IMR-90 (cell line): ENCODE data around the gene CBX8. TPM values are rescaled to one million over a fixed set of nuclear protein-coding genes. Genes with fewer than 3 reads are reported as not detected.

ENCODE experiments used
- MAZ ChIP-seq: IDR thresholded peaks from 2 replicates; pipeline ENCODE4 v1.6.1; 2012; ENCODE audit warnings: low read depth, mild to moderate bottlenecking, low read length, improper control_type of control experiment, moderate library complexity, borderline replicate concordance
- RCOR1 ChIP-seq: IDR thresholded peaks from 2 replicates; pipeline ENCODE4 v1.6.1; 2012; ENCODE audit warnings: mild to moderate bottlenecking, low read length, improper control_type of control experiment; ENCODE audit not compliant: insufficient replicate concordance
- polyA plus RNA-seq, 3 experiments: library from polyadenylated mRNA; depleted of rRNA; stranded (reverse); fragments of >200 nt; gene quantifications; 2 replicates each; pipeline ENCODE4 v1.2.3, GENCODE V29; 2012; ENCODE audit warnings: low replicate concordance in 1 of 3
- total RNA-seq: library from RNA; depleted of rRNA; stranded (reverse); fragments of >200 nt; gene quantifications from 2 replicates; pipeline ENCODE4 v1.2.3, GENCODE V29; 2012
- TF ChIP-seq, protein P1 (sequence below): fragments of 150-350 bp; IDR thresholded peaks from 2 replicates; pipeline ENCODE4 v1.6.1; 2017; ENCODE audit warnings: mild to moderate bottlenecking, antibody characterized with exemption, low read length, low read depth

The CBX8 gene
- total and polyA plus RNA-seq, 2 of the 4 experiments (the other 2 are of a cell fraction): 3.2 to 5.4 TPM

DNA sequence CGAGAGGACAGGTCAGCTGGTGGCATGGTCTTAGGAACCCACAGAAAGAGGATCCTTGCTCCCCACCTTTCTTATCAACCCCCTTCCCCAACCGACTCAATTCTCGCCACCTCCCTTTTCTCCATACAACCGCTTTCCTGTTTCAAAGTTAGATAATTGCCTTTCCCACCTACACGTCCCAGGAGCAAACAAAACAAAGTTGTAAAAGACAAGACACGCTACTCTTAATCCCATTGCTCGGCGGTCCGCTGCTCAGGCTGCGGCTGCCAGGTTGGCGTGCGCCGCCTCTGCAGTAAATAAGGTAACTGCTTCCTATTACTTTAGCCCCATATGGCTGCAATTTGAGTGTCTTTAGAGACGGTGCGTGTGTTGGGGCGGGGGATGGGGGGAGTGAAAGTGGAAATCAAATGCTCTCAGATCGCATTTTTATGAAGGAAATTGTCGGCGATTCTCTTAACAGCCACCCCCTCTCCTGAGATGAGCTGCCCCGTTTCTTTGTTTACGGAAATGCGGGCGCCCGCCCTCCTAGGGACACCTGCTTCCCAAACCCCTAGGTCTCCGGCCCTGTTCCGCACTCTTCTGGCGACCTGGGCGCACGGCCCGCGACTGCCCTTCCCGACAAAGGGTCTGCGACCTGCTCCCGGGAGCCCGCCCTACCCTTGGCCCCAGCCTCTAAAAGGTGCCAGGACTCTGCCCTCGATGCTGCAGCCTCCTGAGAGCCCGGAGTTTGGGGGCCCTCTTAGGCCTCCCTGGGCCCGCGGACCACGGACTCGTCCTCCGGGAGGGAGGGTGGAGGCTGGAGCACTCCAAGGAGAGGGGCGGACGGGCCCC lies 3.7 kb upstream of the CBX8 start (continued):
- TF ChIP-seq, protein P1, sequence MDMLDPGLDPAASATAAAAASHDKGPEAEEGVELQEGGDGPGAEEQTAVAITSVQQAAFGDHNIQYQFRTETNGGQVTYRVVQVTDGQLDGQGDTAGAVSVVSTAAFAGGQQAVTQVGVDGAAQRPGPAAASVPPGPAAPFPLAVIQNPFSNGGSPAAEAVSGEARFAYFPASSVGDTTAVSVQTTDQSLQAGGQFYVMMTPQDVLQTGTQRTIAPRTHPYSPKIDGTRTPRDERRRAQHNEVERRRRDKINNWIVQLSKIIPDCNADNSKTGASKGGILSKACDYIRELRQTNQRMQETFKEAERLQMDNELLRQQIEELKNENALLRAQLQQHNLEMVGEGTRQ: no peak
- TF ChIP-seq MAZ (no peak), RCOR1 (no peak)
